GM23338 (cell line): ENCODE measurements around the gene SHISA9.

Source experiments
- CTCF ChIP-seq, 2 experiments: fragments of 200-600 bp in 1 of 2; sonication (generic) in 1 of 2; conservative IDR thresholded peaks; 2 replicates each; pipeline versions ENCODE4 v1.5.1 to v1.6.1; 2016 to 2017; ENCODE audit warnings: antibody characterized with exemption in 2 of 2, low read depth in 2 of 2, mild to moderate bottlenecking in 2 of 2, moderate library complexity in 1 of 2
- EZH2 ChIP-seq: fragments of 200-600 bp; sonication (generic); IDR thresholded peaks from one replicate; pipeline ENCODE4 v1.8.0; 2017; ENCODE audit warnings: antibody characterized with exemption, mild to moderate bottlenecking, low read depth; ENCODE audit not compliant: unreplicated experiment
- NANOG ChIP-seq: IDR thresholded peaks from 2 replicates; pipeline ENCODE4 v1.6.1; 2016; ENCODE audit warnings: antibody characterized with exemption, borderline replicate concordance
- POLR2AphosphoS5 ChIP-seq: IDR thresholded peaks from 2 replicates; pipeline ENCODE4 v1.6.1; 2016; ENCODE audit warnings: antibody characterized with exemption, low read depth
- REST ChIP-seq: IDR thresholded peaks from one replicate; pipeline ENCODE4 v1.6.1; 2018; ENCODE audit warnings: antibody characterized with exemption; ENCODE audit not compliant: unreplicated experiment
- STAT1 ChIP-seq: IDR thresholded peaks from one replicate; pipeline ENCODE4 v1.6.1; 2016; ENCODE audit warnings: antibody characterized with exemption; ENCODE audit not compliant: unreplicated experiment
- TF ChIP-seq, protein P1 (sequence below): IDR thresholded peaks from 2 replicates; pipeline ENCODE4 v1.6.1; 2016; ENCODE audit warnings: antibody characterized with exemption

DNA sequence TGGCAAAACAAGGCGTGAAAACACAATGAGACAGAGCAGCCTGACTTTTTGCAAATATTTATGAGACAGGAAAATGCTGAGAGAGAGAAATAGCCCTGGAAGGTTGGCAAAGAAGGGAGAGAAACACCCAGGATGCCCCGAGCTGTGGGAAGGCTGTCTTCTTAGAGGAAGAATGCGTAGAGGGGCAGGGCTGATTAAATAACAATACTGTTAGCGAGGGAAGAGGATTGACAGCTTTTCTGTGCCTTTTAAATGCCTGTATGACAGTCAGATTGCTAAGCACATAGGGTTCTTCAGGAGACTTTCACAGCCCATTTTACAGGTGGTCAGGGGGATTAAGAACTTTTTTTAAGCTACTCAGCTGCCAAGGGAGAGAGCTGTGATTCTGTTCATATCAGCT, 219.2 kb downstream of the SHISA9 start:
- TF ChIP-seq EZH2 = no peak
- no peak for TF ChIP-seq CTCF (conservative IDR thresholded peaks at IDR 0.05; ENCODE audit: low read depth in 2 of 2)
- TF ChIP-seq, protein P1, sequence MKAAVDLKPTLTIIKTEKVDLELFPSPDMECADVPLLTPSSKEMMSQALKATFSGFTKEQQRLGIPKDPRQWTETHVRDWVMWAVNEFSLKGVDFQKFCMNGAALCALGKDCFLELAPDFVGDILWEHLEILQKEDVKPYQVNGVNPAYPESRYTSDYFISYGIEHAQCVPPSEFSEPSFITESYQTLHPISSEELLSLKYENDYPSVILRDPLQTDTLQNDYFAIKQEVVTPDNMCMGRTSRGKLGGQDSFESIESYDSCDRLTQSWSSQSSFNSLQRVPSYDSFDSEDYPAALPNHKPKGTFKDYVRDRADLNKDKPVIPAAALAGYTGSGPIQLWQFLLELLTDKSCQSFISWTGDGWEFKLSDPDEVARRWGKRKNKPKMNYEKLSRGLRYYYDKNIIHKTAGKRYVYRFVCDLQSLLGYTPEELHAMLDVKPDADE = no peak
- TF ChIP-seq POLR2AphosphoS5 = no peak
- no peak for TF ChIP-seq STAT1
- TF ChIP-seq NANOG = no peak
- no peak for TF ChIP-seq REST
